ENCODE measurements around the gene MAML2.

Gene MAML2

DNA sequence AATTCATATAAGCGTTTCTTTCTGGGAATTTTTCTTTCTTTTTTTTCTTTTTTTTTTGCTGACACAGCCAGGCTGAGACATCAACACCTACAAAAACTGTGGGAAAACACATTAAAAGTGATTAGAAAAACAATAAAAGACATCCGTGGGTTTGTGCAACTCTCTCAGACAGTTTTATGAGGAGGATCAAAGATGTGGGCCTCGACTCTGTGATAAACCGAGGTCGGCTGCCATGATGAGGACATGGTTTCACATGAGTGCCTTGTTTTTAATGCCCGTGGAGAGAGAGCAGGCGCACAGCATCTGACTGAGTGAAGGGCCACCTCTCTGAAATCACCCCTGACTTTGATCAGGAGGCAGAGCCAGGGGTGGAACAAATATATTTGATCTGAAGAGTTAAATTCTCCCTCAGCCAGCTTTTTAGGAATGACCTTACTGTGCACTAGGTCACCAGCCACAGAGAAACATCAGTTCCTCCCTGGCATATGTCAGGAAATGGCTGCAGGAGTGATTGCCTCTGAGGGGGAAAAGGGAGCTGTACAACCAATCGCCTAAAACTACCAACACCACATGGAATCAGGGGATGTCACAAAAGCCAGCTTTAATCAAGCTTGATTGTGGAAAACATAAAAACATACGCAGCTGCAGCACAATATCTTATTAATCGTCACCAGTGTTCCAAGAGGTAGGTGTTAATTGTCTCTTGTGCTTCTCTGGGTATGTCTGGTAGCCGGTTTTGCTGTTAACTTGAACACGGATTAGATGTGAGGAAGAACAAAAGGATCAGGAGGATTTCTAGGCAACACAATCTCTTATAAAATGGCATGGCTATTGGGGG, 164.7 kb downstream of the MAML2 start:
- DNase-seq: no peak

DNA sequence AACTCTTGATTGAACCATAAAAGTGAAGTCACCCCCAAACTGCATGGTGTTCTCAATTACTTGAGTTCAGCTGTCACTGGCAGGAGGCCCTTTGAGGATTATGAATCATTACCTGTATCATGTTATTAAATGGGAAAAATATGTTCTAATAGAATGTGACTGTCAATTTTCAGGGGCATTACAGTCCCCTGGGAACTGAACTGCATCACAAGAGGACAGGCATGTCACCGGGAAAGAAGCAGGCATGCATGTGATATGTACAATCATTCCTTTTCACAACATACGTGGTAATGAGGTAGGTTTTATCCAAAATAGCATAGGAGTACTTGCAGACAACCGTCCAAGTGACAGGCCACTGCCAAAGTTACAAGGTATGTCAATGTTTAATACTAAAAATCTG, 165.8 kb downstream of the MAML2 start:
- DNase-seq: no peak

DNA sequence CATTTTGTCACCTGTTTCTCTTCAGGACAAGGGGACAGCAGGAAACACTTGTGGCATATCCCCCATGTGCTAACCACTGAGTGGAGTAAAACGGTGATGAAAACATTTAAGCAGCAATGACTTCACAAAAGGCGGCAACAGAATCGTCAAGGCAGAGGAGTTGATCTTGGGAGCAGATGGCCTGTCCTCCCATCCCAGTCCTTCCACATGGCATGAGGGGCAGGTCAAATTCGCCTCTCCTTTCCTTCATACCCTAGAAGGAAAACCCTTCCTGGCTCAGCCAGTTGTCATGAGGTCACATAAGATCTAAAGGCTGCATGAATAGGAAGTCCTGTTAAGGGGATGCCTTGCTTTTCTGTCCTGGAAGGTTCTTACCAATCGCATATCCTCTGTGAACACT, 169.1 kb downstream of the MAML2 start:
- DNase-seq: no peak

DNA sequence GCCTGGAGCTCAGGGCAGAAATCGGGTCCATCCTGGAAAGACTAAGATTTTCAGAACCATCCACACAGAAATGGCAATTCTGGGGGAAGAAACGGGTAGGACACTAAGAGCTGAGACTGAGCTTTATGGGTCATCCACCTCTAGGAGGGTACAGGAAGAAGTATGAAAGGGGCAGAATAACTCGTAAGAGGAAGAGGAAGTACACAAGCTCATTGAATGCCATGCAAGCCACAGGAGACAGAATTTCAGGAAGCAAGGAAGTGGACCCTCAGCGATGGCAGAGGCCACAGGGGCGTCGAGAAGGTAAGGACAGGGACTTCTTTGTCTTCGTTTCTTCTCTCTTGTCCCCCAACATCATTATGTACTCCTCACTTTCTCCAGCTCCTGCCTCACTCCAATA, 169.6 kb downstream of the MAML2 start:
- DNase-seq: no peak

DNA sequence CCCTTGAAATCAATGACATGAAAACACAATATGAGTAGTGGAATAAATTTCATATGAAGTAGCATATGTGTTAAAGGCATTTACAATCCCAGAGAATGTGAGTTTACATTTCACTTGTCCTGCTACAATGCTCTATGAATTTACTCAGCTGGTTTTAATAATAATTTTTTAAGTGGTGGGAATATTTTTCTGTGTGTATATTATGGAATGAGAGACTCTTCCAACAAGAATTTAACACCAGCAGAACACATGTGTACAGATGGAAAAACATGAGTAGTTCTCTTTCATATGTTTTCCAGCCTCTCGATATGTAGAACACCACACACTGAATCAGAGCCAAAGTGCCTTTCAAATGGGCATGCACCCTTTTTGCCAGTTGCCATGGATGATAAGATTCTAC, 170.4 kb downstream of the MAML2 start:
- DNase-seq: no peak

DNA sequence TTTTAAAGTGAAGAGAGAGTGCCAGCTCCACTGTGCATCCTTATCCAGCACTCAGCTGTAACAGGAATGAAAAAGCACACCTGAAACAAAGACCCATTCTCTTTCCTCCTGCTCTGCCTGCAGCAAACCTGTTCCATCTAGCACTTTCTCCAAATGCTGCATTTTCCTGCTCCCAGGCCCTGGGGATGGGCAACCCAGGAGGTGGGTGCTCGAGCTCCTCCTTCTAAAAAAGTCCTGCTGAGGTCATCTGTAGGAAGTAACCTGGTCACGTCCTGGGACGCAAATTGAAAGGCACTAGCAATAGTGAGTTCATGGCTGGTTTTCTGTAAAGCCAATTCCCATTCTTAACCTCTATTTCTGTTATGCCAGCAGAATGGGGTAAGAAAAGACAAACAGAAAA, 173.7 kb downstream of the MAML2 start:
- DNase-seq: no peak

DNA sequence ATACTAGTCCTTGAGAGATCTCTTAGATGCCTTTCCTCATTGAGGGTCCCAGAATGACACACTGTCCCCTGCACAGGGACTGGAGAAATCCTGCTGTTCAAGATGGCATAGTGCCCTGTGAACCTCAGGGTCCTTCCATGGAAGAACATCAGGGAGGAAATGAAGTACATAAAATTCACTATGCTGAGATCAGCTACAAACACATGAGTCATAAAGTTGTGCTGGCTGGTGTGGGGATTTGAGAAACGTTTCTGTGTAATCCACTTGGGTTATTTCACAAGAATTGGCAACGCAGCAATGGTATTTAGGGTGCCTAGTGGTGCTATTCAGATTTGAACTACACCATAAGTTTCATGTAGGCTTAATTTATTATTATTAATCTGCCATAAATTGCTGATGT, 174.4 kb downstream of the MAML2 start:
- no peak for DNase-seq

DNA sequence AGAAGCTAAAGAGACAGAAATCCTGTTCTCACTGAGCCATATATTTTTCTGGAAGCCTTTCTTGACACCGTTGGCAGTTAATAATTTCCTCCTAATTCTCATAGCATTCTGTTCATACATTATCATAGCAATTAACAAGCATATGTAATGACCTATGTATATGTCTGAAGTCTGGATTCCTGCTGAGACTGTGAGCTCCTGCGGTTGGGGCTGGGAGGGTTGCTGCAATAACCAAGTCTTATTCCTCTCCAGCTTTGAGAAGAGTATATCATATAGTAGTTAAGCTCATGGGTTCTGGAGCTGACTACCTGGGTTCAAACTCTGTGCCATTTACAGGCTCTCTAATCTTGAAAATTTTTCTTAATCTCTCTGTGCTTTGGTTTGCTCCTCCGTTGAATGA, 175.2 kb downstream of the MAML2 start:
- DNase-seq: no peak

DNA sequence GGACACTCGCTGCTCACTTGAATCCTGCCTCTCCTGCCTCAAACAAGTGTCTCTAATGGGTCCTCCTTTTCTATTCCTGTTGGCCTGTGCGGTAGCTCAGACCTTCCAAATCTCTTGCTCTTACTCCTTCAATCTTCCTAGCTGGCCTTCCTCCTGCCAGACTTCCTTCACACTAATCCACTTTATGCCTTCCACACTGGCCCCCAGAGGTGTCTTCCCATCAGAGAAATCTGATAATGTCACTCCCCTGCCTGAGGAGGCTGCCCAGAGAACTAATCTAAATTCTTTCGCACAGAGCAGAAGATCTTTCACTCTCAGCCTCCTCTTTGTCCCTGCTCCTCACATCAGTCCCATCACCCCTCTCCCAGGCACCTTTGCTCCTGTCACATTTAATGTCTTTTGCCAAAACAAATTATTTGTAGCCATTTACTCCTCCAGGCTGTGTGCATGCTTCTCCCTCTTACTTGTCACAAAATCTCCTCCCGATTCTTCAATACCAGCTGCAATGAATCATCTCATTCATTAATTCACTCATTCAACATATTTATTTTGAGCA, 175.7 kb downstream of the MAML2 start:
- no peak for DNase-seq

DNA sequence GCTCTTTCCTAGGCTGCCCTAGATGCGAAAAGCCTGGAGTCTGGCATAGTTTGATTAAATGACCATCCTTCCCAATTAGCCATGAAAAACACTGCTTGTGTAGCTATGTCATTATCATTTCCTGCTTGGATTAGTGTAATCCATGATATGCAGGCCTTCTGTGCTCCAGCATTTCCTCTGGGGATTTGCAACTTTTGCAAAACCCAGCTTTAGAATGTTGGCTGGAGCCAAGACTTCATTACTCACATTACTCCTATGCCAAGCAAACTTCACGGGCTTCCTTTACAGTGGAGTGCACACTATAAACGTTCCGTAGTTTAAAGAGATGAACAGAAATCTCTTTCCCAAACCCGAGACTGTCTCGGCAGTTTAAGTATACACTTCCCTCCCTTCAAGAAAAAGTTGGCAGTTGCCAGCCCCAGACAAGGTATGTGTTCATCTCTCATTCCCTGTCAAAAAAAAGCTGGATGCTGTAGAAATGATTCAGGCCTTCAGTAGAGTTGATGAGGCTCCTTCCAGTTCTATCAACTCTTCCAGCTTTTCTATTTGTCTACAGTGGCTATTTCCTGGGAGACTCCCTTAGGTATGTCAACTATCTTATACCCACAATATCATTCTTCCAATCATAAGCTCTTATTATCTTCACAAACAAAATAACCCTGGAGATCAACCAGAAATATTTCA, 180.0 kb downstream of the MAML2 start:
- no peak for DNase-seq

DNA sequence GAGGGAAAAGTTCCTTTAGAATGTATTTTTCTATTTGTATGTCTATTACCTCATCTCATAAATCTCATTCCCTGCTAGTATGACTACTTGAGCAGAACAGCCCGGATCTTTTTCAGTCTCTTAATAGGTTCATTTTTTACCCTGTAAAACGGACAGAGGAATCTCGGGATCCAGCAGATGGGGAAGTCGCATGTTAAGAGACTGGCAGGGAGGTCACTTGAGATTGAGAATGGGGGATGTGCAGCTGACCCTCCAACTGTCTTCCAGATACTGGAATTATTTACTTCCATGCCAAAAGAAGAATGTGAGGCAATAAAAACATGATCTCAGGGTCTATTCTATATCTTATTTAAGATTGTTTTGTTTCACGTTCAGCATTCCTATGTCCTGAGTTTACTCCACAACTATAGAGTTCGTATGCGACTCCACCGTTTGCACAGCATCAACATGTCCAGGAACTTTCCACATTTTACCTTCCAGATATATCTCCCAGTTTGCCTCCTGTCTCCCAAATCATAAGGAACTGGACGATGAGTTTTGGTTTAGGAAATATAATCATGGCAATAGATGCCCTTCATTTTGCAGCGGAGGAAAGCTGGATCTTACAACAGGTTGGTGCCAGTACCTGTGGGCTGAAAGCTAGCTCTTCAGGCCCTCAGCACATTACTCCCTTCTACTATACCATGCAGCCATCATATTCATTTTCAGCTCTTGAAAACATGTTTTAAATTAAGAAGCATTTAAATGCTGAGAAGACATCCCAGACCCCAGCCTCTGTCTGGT, 181.5 kb downstream of the MAML2 start:
- DNase-seq: no peak

DNA sequence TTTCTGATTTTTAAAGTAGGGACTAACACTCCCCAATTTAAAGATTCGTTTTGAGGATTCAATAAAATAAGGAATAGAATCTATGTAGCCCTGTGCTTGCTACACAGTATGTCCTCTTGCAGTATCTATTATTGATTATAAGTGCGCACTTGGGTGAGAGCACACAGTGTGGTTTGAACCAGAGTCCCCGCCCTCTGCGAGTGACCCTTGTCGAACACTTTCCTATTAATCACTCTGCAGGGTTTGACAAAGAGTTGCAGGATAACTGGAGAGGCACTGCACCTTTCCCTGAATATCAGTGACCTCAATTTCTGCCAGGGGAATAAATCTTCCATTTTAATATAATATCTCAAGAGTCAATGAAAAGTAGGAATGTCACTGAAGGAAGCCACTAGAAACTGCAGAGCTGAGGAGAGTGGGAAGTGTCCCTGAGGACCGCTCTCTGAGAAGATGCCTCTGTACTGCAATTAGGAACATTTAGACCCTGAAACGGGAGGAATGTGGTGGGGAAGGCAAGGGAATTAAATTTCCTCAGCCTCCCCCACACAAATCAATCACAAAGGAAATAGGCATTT, 182.2 kb downstream of the MAML2 start:
- DNase-seq: no peak

DNA sequence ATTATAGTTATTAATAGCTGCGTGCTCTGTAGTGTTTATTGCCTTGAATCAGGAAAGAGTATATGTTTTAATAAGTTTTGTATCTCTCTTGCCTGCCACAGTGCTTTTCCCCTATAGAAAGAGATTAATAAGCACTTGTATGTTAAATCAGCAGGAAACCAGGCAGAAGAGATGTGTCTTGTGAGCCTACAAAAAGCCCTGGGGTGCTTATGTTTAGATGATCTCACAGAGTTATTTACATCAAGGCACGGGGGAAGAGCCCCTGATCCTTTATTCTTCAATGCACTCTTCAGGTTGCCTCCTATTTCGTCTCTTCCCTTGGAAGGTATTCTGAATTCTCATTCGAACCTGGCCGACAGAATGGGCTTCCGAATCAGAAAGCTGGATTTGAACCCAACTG, 183.0 kb downstream of the MAML2 start:
- no peak for DNase-seq

DNA sequence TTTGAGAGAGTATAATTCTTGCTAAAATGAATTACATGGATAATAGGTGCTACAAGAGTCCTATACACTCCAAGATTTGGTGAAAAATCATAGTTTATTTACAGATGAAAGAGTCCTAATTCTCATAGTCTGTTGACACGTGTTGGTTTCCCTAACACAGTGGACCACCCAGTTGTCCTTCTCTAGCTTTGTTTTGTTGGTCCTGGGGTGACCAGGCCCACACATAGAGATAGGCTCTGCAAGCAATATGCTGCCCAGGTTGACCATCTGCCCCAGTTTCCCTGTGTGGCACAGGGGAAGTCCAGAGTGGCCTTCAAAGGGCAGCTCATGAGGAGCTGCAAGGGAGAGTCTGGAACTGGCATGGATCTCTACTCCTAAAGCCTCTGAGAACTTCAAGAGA, 184.9 kb downstream of the MAML2 start:
- DNase-seq: no peak

DNA sequence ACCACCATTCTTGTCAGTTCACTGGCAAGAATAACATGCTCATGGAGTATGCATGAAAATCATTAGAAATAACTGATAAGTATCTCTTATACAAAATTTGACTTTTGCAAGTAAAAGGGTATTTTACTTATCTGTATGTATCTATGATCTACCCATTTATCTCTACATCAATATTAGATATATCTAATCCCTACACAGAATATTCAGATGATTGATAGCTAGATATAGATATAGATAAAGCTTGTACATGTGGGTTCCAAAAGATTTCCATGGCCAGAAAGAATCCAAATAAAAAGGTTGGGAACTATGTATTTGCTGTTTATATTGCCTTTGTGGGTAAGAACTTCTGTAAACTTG, 185.5 kb downstream of the MAML2 start:
- no peak for DNase-seq

DNA sequence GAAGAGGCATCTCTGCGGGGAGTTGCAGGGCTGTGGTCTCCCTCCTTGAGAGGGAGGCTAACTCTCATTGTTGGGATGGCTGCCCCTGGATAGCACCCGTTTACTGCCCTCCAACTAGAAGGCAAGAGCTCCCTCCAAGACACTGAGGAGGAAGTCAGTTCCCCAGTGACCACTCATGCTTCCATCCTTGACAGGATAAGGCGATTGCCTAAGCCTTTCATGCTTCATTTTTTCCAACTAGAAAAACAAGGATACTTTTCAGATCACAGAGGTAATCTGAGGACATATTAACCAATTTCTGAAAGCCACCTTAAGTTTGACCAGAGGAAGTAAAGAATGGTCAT, 186.6 kb downstream of the MAML2 start:
- DNase-seq: no peak

DNA sequence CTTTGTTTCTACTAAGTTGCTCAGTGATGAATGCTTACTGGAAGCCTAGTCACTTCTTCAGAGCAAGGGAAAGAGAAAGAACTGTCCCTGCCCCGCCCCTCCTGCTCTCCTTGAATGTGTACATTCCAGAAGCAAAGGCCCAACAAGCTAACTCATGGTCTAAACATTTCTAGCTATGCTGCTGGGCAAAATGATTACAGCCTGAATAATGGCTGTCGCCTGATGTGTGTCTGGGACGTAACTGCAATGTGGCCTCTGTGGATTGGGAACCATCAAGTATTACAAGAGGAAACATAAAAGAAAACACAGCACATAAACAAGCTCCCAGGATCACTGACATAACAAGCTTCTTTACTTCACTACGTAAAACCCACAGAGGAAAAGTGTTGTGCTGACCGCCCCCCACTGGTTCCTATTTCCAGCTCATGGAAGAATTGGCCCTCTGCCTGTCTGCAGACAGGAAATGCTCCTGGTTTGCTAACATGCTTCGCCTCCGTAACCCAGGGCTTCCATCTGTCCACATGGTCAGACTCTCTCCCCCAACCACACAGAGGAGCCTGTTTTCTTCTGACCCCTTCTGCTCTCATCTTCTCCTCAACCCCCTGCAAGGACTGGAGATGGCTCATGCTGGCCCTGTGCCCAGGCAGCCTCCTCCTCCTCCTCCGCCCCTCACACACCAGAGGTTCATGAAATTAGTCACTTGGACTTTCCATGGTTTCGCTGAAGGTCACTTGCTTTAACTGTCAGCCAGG, 187.2 kb downstream of the MAML2 start:
- no peak for DNase-seq

DNA sequence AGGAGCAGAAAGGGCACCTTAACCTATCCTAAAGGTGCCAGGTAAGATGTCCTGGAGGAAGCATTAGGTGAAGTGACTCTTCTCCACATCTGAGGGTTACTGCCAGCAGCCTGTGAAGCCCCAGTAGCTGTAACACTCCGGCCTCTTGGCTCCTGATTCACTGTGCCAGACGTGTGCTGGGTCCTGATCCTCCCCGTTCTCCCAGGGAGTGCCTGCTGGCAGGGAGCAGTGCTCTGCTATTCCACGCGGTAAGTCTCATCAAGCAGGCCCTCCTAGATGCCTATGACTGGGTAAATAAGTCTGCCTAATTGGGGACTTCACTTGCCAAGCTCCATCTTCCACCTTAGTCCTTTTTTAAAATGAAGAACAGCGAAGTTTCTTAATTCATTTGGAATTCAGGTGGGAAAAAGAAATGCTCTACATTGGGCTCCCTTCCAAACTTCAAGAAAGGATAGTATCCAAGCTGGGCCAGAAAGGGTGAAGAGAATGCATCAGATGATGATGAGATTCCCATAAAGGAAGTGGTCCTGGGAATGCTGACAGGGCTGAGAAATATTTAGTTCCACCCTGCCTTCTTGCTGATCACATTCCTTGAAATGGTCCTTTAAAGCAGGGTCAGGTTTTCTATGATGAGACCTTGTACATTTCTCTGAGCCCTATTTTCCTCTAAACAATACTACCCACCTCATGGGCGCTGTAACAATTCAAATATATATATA, 188.0 kb downstream of the MAML2 start:
- no peak for DNase-seq

DNA sequence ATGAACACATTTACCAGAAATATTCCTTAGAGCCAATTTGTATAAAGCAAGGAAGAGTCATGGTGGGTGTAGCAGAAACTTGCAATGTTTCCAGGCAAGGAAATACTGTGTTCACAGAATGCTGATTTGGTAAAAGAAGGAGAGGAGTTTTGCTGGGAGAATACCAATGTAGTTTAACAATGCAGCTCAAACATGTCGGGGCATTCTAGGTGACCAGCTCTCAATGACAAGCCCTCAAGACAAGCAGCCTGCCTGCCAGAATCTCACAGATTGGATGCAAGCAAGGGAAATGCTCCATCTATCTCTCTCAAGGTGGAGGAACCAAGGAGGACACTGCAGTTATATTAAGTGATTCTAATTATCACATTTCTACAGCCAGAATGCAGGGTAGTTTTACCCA, 190.4 kb downstream of the MAML2 start:
- no peak for DNase-seq

DNA sequence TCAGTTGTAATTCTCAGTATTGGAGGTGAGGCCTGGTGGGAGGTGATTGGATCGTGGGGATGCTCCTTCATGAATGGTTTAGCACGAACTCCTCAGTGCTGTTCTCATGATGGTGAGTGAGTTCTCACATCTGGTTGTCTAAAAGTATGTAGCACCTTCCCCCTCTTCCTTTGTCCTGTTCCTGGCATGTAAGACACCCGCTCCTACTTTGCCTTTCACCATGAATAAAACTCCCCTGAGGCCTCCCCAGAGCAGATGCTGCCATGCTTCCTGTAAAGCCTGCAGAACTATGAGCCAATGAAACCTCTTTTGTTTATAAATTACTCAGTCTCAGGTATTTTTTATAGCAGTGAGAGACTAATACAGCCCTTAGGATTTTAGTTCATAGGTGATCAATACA, 191.5 kb downstream of the MAML2 start:
- no peak for DNase-seq

DNA sequence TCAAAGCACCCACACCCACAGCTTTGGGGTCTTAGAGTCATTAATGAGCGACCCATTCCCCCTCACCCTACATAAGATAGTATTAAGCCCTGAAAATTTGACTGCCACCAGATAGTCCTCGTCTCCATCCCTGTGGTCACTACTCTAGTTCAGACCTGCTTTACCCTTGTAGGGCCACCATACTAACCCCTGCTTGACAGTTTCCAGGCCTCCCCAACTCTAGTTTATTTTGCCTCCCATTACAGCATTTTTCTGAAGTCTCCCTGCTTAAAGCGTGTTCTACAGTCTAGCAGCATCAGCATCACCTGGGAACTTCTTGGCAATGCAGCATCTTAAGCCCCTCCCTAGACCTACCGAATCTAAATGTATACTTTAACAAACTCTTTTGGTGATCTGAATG, 192.4 kb downstream of the MAML2 start:
- no peak for DNase-seq
